ENCODE data around the gene CDK18. TPM values are rescaled to one million over a fixed set of nuclear protein-coding genes. Genes with fewer than 3 reads are reported as not detected.

CDK18 gene
- total RNA-seq, 1 experiment from 2014 or later = 38.5 TPM

GRCh38 chr1:205493241-205494085, 11.0 kb upstream of the CDK18 start:
- H3K4me1 ChIP-seq (ENCODE audit: insufficient read depth, low read length) = peaks cover 4% of the 10 kb centered on the region; the same call in 1 of the 2 replicates
- H4K5ac ChIP-seq (ENCODE audit: insufficient read length, low read depth, low read length) = no peak overlapping the region
- H3K14ac ChIP-seq (ENCODE audit: insufficient read depth, low read length) = no peak overlapping the region
- Mint-ChIP-seq H3K36me3 (ENCODE audit: insufficient read depth in 1 of 3, low read depth in 3 of 3) (peaks cover 0 to 2% (median 0%) of the 10 kb centered on the region in 3 experiments; a peak in 1 of 7 replicates), H3K27ac (no peak overlapping the region; a peak in 1 of 7 replicates), H3K9me3 (no peaks in the 10 kb centered on the region), H3K27me3 (ENCODE audit: low read depth) (peaks cover 25% of the 10 kb centered on the region), H3K4me1 (peaks cover 38 to 48% of the 10 kb centered on the region in 2 experiments), H3K4me3 (no peak overlapping the region)
- no peak overlapping the region for H2BK12ac ChIP-seq (ENCODE audit: insufficient read length, low read depth, low read length)
- no peak overlapping the region for H3T11ph ChIP-seq (ENCODE audit: low read length)
- no peak overlapping the region for H2BK15ac ChIP-seq (ENCODE audit: low read depth, low read length)
- no peak overlapping the region for H3K4ac ChIP-seq (ENCODE audit: low read depth, low read length)
- H2AK5ac ChIP-seq (ENCODE audit: insufficient read length, low read length) = no peak overlapping the region
- H2AFZ ChIP-seq (ENCODE audit: low read length) = no peak overlapping the region
- no peaks in the 10 kb centered on the region for H4K20me1 ChIP-seq (ENCODE audit: control insufficient read depth, insufficient read depth, insufficient read length)
- H4K91ac ChIP-seq (ENCODE audit: insufficient read length, low read depth, low read length) = no peak overlapping the region
- no peak overlapping the region for H3K18ac ChIP-seq (ENCODE audit: insufficient read length, low read depth, low read length)
- no CpG with 5 or more reads among the region's 11 CpGs for WGBS (ENCODE audit: extremely low coverage, insufficient read length, low lambda C conversion rate)
- DNase-seq = no peak
- TF ChIP-seq CTCF (conservative IDR thresholded peaks at IDR 0.05) = no peak
- no peak overlapping the region for H2BK120ac ChIP-seq (ENCODE audit: low read depth, low read length, poor library complexity, severe bottlenecking)
- H3K23ac ChIP-seq (ENCODE audit: insufficient read length, low read depth, low read length) = no peak overlapping the region
- no peak overlapping the region for H4K8ac ChIP-seq (replicated peaks; ENCODE audit: insufficient read length, low read depth, low read length)
- H3K27me3 ChIP-seq (ENCODE audit: insufficient read depth, low read length) = no peaks in the 10 kb centered on the region; the same call in 1 of the 2 replicates
- no peak overlapping the region for H2BK5ac ChIP-seq (ENCODE audit: insufficient read length, low read length)
- H3K4me2 ChIP-seq (ENCODE audit: insufficient read depth, insufficient read length, low read length) = no peak overlapping the region
- no peak overlapping the region for H3K56ac ChIP-seq (ENCODE audit: insufficient read length, low read depth, low read length)
- H3K23me2 ChIP-seq (ENCODE audit: insufficient read length, low read depth, low read length, poor library complexity, severe bottlenecking) = no peaks in the 10 kb centered on the region
- no peak overlapping the region for H3K9ac ChIP-seq (ENCODE audit: extremely low read depth, insufficient read length, low read length)
- no peak overlapping the region for H2BK20ac ChIP-seq (ENCODE audit: low read depth, low read length, poor library complexity, severe bottlenecking)
- no peaks in the 10 kb centered on the region for H3K9me3 ChIP-seq (ENCODE audit: control insufficient read depth, low read depth, low read length)
- no peaks in the 10 kb centered on the region for H3K79me2 ChIP-seq (ENCODE audit: insufficient read depth, low read length)
- no peak overlapping the region for H3K27ac ChIP-seq (ENCODE audit: insufficient read length, low read depth, low read length)
- no peaks in the 10 kb centered on the region for H3K79me1 ChIP-seq (ENCODE audit: insufficient read depth, low read depth, low read length, poor library complexity, severe bottlenecking)
